ENCODE measurements around the gene KIF26A.

KIF26A gene

GRCh38 chr14:104141621-104142091 is 3.3 kb downstream of the KIF26A start:
- no peak for DNase-seq (ENCODE audit: low read depth)
- TF ChIP-seq MAX (IDR thresholded peaks at IDR 0.05; ENCODE audit: low read depth, low read length), result no peak
- H3K4me3 ChIP-seq (ENCODE audit: low read depth, low read length), result no peak overlapping the region

GRCh38 chr14:104142136-104142945 is 4.0 kb downstream of the KIF26A start:
- no peak for DNase-seq (ENCODE audit: low read depth)
- no peak overlapping the region for H3K4me3 ChIP-seq (ENCODE audit: low read depth, low read length)
- no peak for TF ChIP-seq MYC (IDR thresholded peaks at IDR 0.05; ENCODE audit: low read depth, low read length)
- no peak for TF ChIP-seq MAX (IDR thresholded peaks at IDR 0.05; ENCODE audit: low read depth, low read length)
- no peak for TF ChIP-seq POLR2A (IDR thresholded peaks at IDR 0.05; ENCODE audit: extremely low read depth, insufficient read length)
- no peak for TF ChIP-seq CTCF (IDR thresholded peaks at IDR 0.05; ENCODE audit: low read depth, low read length)

- DNase-seq (ENCODE audit: low read depth), result no peak
- H3K4me3 ChIP-seq (ENCODE audit: low read depth, low read length), result no peak overlapping the region
- TF ChIP-seq POLR2A (IDR thresholded peaks at IDR 0.05; ENCODE audit: extremely low read depth, insufficient read length) (no peak), CTCF (IDR thresholded peaks at IDR 0.05; ENCODE audit: low read depth, low read length) (no peak), MYC (IDR thresholded peaks at IDR 0.05; ENCODE audit: low read depth, low read length) (no peak), MAX (IDR thresholded peaks at IDR 0.05; ENCODE audit: low read depth, low read length) (no peak)
Measured at GRCh38 chr14:104142946-104143470, 4.6 kb downstream of the KIF26A start.

GRCh38 chr14:104143521-104144452 is 5.4 kb downstream of the KIF26A start:
- DNase-seq (ENCODE audit: low read depth), result no peak
- H3K4me3 ChIP-seq (ENCODE audit: low read depth, low read length), result no peak overlapping the region
- no peak for TF ChIP-seq MAX (IDR thresholded peaks at IDR 0.05; ENCODE audit: low read depth, low read length)

GRCh38 chr14:104144453-104144790 is 6.0 kb downstream of the KIF26A start:
- TF ChIP-seq POLR2A (IDR thresholded peaks at IDR 0.05; ENCODE audit: extremely low read depth, insufficient read length) (no peak), MAX (IDR thresholded peaks at IDR 0.05; ENCODE audit: low read depth, low read length) (no peak), MYC (IDR thresholded peaks at IDR 0.05; ENCODE audit: low read depth, low read length) (no peak), CTCF (IDR thresholded peaks at IDR 0.05; ENCODE audit: low read depth, low read length) (no peak)
- no peak for DNase-seq (ENCODE audit: low read depth)
- H3K4me3 ChIP-seq (ENCODE audit: low read depth, low read length), result no peak overlapping the region

- H3K4me3 ChIP-seq (ENCODE audit: low read depth, low read length), result no peak overlapping the region
- DNase-seq (ENCODE audit: low read depth), result no peak
- TF ChIP-seq POLR2A (IDR thresholded peaks at IDR 0.05; ENCODE audit: extremely low read depth, insufficient read length), result no peak
Measured at GRCh38 chr14:104144911-104145825, 6.8 kb downstream of the KIF26A start.
